HG03097 (cell line): ENCODE data around the gene TXNRD1.
"Not testable (repeated sequence)": the region's sequence is repeated elsewhere in the genome, so short reads cannot be mapped to it uniquely, and the experiment has no call there.

Experiments
- ATAC-seq: cut with Tn5 transposase; IDR thresholded peaks from one replicate; pipeline ENCODE4 v1.9.1; 2021; ENCODE audit not compliant: unreplicated experiment, low FRiP score

The TXNRD1 gene

GRCh38 chr12:104319028-104319427 is 103.4 kb downstream of the TXNRD1 start:
- ATAC-seq, result no peak

GRCh38 chr12:104319918-104320626 is 104.5 kb downstream of the TXNRD1 start:
- ATAC-seq, result no peak

GRCh38 chr12:104320627-104321024 is 105.0 kb downstream of the TXNRD1 start:
- ATAC-seq, result no peak

- ATAC-seq, result no peak
Observed at GRCh38 chr12:104321949-104322348, 106.4 kb downstream of the TXNRD1 start.

- not testable (repeated sequence) for ATAC-seq
Observed at GRCh38 chr12:104322533-104322932, 107.0 kb downstream of the TXNRD1 start.

- no peak for ATAC-seq
Observed at GRCh38 chr12:104323899-104324298, 108.3 kb downstream of the TXNRD1 start.

GRCh38 chr12:104328278-104328677 is 112.7 kb downstream of the TXNRD1 start:
- ATAC-seq, result not testable (repeated sequence)

GRCh38 chr12:104328790-104329189 is 113.2 kb downstream of the TXNRD1 start:
- no peak for ATAC-seq

- ATAC-seq, result no peak
Observed at GRCh38 chr12:104329707-104330532, 114.3 kb downstream of the TXNRD1 start.

- ATAC-seq, result no peak
Observed at GRCh38 chr12:104331376-104331775, 115.8 kb downstream of the TXNRD1 start.

GRCh38 chr12:104332273-104332672 is 116.7 kb downstream of the TXNRD1 start:
- ATAC-seq, result not testable (repeated sequence)

GRCh38 chr12:104333692-104334255 is 118.2 kb downstream of the TXNRD1 start:
- ATAC-seq, result no peak

GRCh38 chr12:104334581-104334980 is 119.0 kb downstream of the TXNRD1 start:
- ATAC-seq, result no peak

- ATAC-seq, result no peak
Observed at GRCh38 chr12:104336115-104336514, 120.5 kb downstream of the TXNRD1 start.

GRCh38 chr12:104337030-104337558 is 121.5 kb downstream of the TXNRD1 start:
- no peak for ATAC-seq

- no peak for ATAC-seq
Observed at GRCh38 chr12:104339663-104340062, 124.1 kb downstream of the TXNRD1 start.

GRCh38 chr12:104340177-104340576 is 124.6 kb downstream of the TXNRD1 start:
- ATAC-seq, result no peak

- no peak for ATAC-seq
Observed at GRCh38 chr12:104340925-104341611, 125.5 kb downstream of the TXNRD1 start.

- no peak for ATAC-seq
Observed at GRCh38 chr12:104342147-104342546, 126.6 kb downstream of the TXNRD1 start.

- ATAC-seq, result no peak
Observed at GRCh38 chr12:104342635-104343249, 127.2 kb downstream of the TXNRD1 start.
